Central memory CD4-positive, alpha-beta T cell (primary cell): ENCODE data around the gene CHAMP1.
A peak's percentile ranks its signal among the peaks of the same experiment; 100 is the strongest.

Experiments used
- DNase-seq: peaks from one replicate; pipeline ENCODE4 v3.0.0; 2022
- total RNA-seq, 3 experiments: gene quantifications; one replicate each; lab custom pipeline; 2026; lab: John Stamatoyannopoulos, UW

The CHAMP1 gene, protein sequence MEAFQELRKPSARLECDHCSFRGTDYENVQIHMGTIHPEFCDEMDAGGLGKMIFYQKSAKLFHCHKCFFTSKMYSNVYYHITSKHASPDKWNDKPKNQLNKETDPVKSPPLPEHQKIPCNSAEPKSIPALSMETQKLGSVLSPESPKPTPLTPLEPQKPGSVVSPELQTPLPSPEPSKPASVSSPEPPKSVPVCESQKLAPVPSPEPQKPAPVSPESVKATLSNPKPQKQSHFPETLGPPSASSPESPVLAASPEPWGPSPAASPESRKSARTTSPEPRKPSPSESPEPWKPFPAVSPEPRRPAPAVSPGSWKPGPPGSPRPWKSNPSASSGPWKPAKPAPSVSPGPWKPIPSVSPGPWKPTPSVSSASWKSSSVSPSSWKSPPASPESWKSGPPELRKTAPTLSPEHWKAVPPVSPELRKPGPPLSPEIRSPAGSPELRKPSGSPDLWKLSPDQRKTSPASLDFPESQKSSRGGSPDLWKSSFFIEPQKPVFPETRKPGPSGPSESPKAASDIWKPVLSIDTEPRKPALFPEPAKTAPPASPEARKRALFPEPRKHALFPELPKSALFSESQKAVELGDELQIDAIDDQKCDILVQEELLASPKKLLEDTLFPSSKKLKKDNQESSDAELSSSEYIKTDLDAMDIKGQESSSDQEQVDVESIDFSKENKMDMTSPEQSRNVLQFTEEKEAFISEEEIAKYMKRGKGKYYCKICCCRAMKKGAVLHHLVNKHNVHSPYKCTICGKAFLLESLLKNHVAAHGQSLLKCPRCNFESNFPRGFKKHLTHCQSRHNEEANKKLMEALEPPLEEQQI
- total RNA-seq = 5.7 to 8.6 (median 7.1) reads per million in 3 experiments

DNA sequence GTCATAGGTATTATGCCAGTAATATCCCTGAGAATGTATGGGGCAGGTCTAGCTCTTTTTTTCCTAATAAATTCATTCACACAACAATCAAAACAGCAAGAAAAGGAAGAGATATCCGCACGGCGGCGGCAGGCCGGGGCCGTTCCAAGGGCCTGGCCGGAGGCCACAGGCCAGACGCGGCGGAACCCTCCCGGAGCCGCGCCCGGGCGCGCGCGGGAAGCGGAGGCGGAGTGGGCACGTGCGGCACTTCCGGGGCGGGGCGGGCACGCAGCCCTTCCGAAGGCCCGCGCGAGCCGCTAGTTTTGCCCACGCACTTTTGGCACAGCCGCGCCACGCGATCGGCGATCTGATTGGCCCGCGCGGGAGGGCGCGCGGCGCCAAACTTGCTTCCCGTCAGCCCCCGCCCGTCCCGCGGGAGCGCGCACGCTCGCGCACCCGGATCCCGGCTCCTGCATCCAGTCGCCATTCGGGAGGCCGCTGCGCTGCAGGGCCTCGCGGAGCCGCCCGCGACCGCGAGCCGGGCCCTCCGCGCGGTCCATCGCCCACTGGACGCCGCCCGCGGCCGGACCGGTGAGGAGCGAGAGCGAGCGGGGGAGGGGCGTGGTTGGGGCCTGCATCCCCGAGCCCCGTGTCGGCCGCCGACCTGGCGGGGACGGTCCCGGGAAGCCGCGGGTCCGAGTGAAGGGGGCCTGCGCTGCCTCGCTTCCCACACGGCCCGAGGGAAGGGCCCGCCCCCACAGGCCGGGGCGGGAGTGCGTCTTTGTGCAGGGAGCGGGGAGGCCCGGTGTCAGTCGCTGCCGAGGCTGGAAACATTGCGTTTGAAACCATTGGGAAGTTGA lies at the start of gene CHAMP1:
Gene CHAMP1 (plus strand): TSS at position 430 of the 839 bp plus-strand sequence. CDS start 9,340 bp downstream, outside the sequence.
- DNase-seq = peak; percentile 89

DNA sequence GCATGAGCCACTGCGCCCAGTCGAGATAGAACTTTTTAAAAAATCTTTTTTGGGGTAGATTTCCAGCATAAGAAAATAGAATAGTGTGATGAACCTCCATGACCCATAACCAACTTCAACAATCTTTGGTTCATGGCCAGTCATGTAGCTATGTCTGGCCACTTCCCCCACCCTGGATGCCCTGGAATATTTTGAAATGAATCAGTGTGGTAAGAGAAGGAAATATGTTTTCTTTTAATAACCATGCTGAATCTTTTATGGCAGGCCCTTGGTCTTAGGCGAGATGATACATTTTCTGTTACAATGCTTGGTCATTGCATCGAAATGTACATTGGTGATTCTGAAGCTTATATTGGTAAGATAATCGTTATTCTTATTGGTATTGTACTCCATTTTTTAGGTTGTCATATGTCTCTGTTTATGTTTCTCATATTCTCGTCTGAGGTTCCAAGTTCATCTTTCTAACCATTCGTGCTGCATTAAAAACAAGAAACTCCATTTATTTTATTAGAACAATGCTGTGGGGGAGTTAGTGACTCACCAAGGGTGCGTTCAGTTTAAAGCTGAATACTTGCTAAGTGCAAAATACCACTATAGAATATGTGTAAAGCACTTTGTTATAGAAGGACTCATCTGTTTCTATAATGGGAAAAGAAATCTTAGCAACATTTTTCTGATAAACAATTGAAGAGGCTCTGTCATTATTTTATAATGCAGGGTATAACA lies 49.3 kb upstream of the CHAMP1 start:
- no peak for DNase-seq

DNA sequence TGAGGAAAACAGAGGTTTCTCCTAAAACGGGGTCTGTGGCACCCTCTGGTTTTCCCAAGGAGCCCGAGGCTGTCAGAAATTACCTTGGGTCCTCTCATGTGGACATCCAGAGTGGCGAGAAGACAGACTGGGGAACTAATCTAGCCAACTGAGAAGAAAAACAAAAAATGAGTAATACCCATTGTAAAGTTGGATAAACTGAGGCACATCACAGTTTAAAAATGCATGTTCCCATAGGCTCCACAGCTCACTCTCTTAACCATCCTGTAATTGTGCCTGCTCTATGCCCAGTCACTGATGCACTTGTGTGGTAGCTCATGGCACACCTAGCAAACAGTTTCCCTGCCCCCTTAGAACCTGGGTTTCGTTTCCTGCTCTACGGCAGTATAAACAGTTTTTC lies 48.1 kb upstream of the CHAMP1 start:
- no peak for DNase-seq

DNA sequence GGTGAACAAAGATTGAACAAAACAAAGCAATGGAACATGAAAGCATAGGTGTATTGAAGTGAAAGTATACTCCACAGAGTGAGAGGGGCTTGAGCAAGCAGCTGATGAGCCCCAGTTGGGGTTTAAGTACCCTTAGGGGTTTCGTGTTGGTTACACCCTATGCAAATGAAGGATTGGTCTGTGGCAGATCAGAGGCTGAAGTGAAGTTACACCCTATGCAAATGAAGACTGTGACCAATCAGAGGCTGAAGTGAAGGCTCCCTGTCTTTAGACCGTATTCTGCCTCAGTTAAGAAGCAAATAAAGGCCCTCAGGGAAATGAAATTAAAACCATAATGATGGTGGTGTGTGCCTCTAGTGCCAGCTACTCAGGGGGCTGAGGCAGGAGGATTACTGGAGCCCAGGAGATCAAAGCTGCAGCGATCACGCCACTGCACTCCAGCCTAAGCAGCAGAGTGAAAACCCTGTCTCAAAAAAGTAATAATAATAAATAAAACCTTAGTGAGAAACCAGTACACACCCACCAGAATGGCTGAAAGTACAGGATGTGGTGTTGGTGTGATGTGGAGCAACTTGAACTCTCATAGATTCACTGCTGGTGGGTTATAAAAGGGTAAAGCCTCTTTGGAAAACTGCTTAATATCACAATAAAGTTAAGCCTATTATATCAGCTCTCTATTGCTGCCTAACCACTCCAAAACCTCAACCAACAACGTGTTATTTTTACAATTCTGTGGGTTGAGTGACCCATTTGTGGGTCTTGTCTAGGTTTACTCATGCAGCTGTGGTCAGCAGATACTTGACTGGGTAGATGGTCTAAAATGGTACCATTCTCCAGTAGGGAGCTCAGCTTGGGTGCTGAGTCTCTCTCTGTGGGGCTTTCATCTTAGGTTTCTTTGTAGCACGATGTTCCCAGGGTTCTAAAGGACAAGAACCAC lies 45.7 kb upstream of the CHAMP1 start:
- no peak for DNase-seq

DNA sequence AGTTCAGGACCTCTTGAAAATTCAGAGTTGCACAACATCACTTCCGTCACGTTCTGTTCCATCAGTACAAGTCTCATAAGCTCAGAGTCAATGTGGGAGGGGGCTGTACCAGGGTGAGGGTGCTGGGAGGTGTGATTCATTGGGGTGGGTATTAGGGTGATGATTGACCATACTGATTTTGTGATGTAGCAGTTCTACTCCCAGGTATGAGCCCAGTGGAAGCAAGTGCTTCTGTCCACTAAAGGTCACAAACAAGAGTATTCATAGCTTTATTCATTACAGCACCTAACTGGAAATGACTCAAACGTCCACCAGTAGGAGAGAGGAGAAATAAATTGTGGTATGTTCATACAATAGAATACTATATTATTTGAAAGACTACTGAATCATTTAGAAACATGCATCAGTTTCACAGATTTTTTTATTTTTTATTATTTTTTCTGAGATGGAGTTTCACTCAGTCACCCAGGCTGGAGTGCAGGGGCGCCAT lies 45.0 kb upstream of the CHAMP1 start:
- no peak for DNase-seq

DNA sequence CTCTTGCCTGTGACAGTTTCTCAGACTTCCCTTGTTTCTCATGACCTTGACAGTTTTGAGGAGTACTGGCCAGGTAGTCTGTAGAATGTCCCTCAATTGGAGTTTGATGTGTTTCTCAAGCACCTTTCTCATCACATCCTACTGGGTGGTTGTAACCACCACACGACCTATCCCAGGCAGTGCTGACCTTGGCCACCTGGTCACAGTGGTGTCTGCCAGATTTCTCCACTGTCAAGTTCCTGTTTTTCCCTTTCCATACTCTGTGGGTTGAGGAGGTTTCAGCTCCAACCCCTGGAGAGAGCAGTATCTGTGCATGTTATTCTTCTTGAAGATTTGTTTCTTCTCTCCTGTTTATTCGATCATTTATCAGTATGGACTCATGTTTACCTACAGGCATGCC lies 41.3 kb upstream of the CHAMP1 start:
- no peak for DNase-seq

DNA sequence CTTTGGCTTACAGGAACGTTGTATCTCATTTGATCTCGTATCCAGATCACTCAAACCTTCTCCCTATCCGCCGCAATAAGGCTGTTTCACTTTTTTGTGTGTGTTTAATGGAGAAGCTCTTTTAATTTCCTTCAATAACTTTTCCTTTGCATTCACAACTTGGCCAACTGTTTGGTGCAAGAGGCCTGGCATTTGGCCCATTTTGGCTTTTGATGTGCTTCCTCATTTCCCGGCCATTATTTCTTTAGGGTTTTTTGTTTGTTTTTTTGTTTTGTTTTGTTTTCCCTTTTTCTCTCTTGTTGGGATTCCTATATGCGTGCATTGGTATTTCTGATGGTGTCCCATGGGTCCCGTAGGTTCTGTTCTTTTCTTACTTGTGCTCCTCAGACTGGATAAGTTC lies 39.0 kb upstream of the CHAMP1 start:
- no peak for DNase-seq

DNA sequence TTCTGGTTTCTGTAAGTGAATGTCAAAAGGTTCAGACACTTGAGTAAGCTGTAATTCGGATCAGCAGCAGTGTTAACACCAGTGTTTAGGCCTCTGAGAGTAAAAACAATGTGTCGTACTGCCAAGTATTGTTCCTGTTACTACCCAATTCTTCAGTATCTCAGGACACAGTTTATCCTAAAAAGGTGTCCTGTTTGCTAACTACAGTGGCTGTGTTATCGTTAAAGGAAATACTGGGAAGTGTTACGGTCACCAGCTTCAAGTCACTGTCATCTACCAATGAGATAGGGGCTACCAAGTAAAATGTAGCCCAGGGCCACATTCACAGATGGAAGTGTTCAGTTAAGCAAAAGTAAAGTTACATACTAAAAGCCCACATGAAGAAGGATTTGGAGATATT lies 35.2 kb upstream of the CHAMP1 start:
- DNase-seq = no peak

DNA sequence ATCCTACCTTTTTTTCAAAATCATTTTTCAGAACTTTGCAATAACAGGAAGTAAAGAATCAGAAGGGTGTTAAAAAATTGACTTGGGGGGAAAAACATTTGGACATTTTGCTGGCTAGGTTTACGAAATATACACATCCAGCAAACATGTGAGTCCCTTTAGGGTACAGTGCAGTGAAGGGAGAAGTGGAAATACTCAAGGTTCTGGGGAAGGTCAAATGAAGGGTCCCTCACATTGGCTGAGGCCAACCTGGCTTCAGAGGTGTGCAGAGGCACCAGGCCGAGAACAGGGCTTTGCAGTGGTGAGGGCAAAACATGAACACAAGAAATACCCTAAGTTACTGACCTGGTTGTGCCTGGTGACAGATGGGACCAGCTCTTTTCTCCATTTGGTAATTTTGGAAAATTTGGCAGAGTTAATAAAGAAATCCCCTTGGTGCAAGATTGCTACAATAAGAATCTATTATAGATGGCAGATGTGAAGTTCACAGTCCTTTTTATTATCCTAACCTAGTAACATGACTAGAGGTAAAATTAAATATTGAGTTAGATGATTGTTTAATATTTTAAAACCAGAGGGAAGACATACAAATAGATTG lies 34.4 kb upstream of the CHAMP1 start:
- DNase-seq = no peak

DNA sequence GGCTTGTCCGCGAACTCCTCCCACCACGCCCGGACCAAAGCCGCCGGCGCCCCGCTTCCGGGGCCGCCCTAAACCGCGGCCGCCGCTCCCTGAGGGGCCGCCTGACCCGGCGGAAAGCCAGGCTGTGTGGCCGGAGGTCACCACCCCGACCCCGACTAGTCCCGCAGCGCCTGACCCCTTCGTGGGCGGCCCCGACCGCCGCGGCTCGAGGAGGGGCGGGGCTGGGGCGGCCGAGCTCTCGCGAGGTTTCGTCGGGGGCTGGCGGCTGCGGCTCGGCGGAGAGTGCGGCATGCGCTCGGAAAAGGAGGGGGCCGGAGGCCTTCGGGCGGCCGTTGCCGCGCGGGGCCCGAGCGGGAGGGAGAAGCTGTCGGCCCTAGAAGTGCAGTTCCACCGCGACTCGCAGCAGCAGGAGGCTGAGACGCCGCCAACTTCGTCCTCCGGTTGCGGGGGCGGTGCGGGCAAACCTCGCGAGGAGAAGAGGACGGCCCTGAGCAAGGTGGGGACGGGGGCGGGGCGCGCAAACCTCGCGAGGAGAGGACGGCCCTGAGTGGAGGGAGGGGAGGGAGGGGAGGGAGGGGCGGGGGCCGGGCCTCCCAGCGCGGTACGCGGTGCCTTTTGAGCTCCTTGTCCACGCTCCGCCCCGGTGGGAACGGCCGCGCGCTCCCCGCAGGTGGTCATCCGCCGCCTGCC lies 32.8 kb upstream of the CHAMP1 start, which contains the start of gene UPF3A:
Gene UPF3A (plus strand): TSS at position 251 of the 690 bp plus-strand sequence. CDS start 39 bp downstream, at position 290.
- DNase-seq = peak; percentile 85

DNA sequence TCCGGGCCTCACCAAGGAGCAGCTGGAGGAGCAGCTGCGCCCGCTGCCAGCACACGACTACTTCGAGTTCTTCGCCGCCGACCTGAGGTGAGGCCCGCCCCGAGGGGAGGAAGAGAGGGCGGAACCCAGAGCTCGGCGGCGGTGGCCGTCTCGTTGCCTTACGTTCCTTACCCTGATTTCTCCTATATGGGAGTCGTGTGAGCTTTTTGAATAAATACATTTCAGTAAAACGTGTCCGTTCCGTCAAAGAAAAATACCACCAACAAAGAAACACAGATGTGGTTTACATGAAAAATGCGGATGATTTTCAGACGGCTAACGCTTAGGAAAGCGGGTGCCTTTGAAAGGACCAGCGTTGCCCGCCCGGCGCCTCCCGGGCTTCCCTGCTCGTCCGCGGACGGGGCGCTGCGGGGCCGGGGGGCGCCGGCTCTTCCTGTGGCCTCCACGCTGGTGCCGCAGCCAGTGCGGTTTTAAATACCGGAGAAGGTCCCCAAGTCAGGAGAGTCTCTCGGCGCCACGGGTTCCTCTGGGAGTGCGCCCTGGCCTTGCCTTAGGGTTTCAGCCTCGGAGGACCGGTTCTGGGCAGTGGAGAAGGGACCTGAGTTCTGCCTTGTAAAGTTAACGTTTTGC lies 32.1 kb upstream of the CHAMP1 start:
- peak; percentile 80 for DNase-seq

DNA sequence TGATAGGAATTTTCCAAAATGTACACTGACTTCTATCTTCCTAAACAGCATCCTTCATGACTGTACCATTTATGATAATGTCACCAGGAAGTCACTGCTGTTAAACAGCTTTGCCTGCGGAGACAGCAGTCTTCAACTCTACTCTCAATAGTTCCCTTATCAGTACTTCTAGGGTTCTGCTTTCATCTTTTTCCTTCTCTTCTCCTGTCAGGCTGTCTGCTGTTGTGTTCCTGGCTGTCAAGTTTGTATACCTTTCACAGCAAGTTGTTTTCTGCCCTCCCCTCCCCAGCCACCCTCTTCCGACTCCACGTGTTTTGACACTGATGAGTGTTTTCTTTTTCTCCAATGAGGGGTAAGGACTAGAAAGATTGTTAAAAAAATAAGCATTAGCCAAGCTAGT lies 30.7 kb upstream of the CHAMP1 start:
- DNase-seq = no peak

DNA sequence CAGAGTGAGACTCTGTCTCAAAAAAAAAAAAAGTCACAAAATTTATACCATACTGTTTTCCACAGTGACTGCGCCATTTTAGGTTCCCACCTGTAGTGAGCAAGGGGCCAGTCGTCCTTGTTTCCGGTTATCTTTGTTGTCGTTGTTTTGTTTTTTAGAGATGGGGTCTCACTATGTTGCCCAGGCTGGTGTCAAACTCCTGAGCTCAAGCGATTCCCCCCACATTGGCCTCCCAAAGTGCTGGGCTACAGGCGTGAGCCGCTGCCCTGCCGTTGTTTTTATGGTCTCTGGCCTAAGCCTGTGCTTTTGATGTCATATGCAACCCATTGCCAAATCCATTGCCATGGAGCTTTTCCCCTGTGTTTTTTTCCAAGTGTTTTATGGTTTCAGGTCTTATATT lies 29.6 kb upstream of the CHAMP1 start:
- DNase-seq = no peak

DNA sequence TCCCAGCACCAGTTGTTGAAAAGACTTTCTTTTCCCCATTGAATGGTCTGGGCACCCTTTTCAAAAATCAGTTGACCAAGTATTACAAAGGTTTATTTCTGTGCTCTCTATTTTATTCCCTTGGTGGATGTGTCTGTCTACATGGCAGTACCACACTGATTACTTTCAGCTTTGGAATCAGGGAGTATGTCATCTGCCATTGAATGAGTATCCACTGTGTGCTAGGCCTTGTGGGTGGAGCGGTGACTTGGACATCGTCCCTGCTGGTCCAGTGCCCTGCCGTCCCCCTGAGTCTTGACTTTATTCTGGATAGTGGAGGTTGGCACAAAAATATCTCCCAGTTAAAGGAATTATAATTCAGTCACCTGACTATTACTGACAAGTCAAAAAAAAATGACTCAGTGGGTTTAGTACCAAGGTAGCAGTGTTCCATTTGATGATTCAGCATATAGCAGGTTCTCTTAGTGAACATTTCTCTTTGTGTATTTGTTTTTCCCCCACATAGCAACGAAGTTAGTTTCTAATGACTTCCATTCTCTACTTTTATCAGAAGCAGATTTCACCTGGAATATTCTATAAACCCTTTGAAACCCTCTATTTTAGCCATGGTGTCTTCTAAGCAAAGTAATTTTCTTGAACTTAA lies 29.0 kb upstream of the CHAMP1 start:
- DNase-seq = no peak

DNA sequence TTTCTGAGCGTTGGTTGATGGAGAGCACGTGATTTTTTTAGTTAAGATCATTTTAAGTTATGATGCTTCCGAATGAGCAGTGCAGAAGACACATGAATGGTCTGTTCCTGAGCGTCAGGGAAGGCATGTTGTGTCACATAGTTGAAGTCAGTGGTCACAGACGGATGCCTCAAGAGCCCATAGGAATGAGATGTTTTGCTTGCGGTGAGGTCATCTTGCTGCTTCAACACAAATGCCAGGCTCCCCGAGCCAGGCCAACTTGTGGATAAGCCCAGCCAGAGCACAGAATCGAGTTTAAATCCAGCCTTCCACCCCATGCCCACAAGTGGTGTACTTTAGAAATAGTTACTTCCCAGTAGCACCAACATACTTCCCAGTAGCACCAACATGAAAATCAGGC lies 27.5 kb upstream of the CHAMP1 start:
- no peak for DNase-seq

DNA sequence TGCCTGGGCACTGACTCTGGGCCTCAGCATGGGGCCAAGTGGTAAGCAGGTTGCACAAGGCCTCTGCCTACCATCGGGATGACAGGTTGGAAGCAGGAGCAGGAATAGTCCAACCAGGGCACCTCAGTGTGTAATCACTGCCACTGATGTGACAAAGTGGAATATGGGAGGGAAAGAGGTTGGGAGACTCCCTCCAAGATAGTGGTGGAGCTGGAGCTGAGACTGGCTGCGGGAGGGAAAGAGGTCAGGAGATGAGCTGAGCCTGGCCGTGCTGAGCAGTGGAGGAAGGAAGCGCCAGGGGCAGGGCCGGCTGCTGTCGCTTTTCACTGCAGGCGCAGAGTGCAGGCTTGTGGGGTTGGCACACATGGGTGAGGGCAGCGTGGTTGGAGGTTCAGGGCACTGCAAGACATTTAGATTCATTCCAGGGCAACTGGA lies 26.1 kb upstream of the CHAMP1 start:
- DNase-seq = no peak

DNA sequence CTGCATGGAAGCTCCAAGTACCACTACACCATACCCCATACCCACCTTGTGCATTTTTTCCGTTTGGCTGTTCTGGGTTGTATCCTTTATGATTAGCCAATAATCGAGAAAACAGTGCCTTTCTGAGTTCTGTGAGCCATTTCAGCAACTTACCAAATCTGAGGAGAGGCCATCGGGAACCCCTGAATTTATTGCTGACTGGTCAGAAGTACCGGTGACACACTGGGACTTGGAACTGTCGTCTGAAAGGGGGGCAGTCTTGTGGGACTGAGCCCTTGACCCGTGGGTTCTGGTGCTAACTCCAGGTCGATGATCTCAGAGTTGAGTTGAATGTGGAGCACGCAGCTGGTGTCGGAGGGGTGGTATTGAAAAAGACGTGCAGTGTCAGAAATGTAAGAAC lies 17.9 kb upstream of the CHAMP1 start:
- no peak for DNase-seq

DNA sequence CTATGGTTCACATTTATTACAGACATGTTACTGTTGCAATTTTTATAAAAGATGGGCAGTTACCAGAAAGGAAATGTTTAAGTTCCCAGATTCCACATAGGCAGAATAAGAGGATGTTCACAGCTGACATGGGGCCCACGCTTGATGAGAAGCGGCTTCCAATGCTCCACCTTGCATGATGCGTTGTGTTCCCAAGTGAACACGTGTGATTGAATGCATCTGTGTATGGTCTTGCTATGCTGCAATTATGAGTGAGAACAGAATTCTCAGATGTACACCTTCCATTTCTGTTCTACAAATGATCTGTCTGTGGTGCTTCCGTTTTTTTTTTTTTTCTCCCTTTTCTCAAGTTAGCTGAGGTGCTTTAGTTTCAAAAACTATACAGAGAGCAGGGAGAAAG lies 17.4 kb upstream of the CHAMP1 start:
- no peak for DNase-seq

DNA sequence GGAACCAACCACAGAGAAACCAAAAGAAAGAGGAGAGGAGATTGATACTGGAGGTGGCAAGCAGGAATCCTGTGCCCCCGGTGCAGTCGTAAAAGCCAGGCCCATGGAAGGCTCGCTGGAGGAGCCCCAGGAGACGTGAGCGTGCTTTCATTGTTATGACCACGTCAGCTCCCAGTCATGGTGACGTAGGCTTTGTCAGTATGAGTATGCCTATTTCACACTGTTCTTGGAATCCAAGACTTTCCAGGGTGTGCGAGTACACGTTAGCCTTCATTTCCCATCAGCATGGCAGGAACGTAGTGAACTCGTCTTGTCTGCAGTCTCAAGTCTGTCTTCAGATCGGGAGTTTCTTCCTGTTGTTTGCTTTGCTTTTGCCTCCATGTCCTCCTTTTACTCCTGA lies 15.4 kb upstream of the CHAMP1 start:
- DNase-seq = no peak
